Activated T-helper 2 cell treated with anti-CD3 and anti-CD28 coated beads, Interferon-gamma antibody, Interleukin-2, Interleukin-4, amounts not matched to agents 10 μg/mL and 5 μg/mL and 100 μg/mL, durations not matched to agents 14 hours and 24 hours and 36 hours (primary cell): ENCODE data around the gene RREB1. TPM values are rescaled to one million over a fixed set of nuclear protein-coding genes. Genes with fewer than 3 reads are reported as not detected.

Experiments
- DNase-seq: peaks from one replicate; pipeline ENCODE4 v3.0.0; 2021; ENCODE audit warnings: low spot score
- H3K27ac Mint-ChIP-seq: one replicate; pipeline ENCODE4 v1.8.0; 2021; ENCODE audit warnings: mixed read lengths
- H3K27me3 Mint-ChIP-seq: one replicate; pipeline ENCODE4 v1.8.0; 2021; ENCODE audit warnings: low read depth, mixed read lengths
- H3K36me3 Mint-ChIP-seq: one replicate; pipeline ENCODE4 v1.8.0; 2021; ENCODE audit warnings: low read depth, mixed read lengths
- H3K4me1 Mint-ChIP-seq: one replicate; pipeline ENCODE4 v1.8.0; 2021; ENCODE audit warnings: low read depth, mixed read lengths
- H3K4me3 Mint-ChIP-seq: one replicate; pipeline ENCODE4 v1.8.0; 2021; ENCODE audit warnings: low read depth, mild to moderate bottlenecking, moderate library complexity, mixed read lengths
- H3K9me3 Mint-ChIP-seq: one replicate; pipeline ENCODE4 v1.8.0; 2021; ENCODE audit warnings: mixed read lengths
- intact Hi-C: fragments of 100-400 bp; cut with micrococcal nuclease; formaldehyde crosslinking; loops from one replicate; pipeline ENCODE4 v1.15.1; 2023
- total RNA-seq: library from RNA; stranded (reverse); gene quantifications from 2 replicates; pipeline ENCODE4 v1.2.3, GENCODE V29; 2022

RREB1 gene
- total RNA-seq, 1 donor from 2014 or later: 23.1 TPM

GRCh38 chr6:7298113-7298512 is 190.4 kb downstream of the RREB1 start:
- no peak overlapping the region for H3K4me3 Mint-ChIP-seq
- no peaks in the 10 kb centered on the region for H3K9me3 Mint-ChIP-seq
- intact Hi-C loops: no loop called here
- H3K27ac Mint-ChIP-seq: no peak overlapping the region
- H3K27me3 Mint-ChIP-seq: no peaks in the 10 kb centered on the region
- peaks cover 72% of the 10 kb centered on the region for H3K36me3 Mint-ChIP-seq
- DNase-seq: no peak
- peaks cover 21% of the 10 kb centered on the region for H3K4me1 Mint-ChIP-seq

- intact Hi-C loops: no loop called here
Observed at GRCh38 chr6:7300926-7301325, 193.2 kb downstream of the RREB1 start.

More at GRCh38 chr6:7300926-7301325, 193.2 kb downstream of the RREB1 start:
- H3K36me3 Mint-ChIP-seq: peaks cover 86% of the 10 kb centered on the region
- no peak for DNase-seq
- peaks cover 29% of the 10 kb centered on the region for H3K4me1 Mint-ChIP-seq
- no peak overlapping the region for H3K27ac Mint-ChIP-seq
- no peak overlapping the region for H3K4me3 Mint-ChIP-seq
- no peaks in the 10 kb centered on the region for H3K9me3 Mint-ChIP-seq
- H3K27me3 Mint-ChIP-seq: no peaks in the 10 kb centered on the region

Other genes starting within 250 kb of the RREB1 start
- gene SSR1, start 205.2 kb downstream of the RREB1 start, total RNA-seq: 196 and 203 TPM in 2 replicates